HepG2 (cell line): ENCODE data around the gene RHOT2. TPM values are rescaled to one million over a fixed set of nuclear protein-coding genes. Genes with fewer than 3 reads are reported as not detected.
A peak's percentile ranks its signal among the peaks of the same experiment; 100 is the strongest.

Experiments
- ARNT ChIP-seq: fragments of 450-650 bp; IDR thresholded peaks from 2 replicates; pipeline ENCODE4 v1.6.1; 2017
- ERF ChIP-seq: IDR thresholded peaks from 2 replicates; pipeline ENCODE4 v1.6.1; 2018; ENCODE audit warnings: missing biosample characterization, missing genetic modification reagents
- HNRNPH1 ChIP-seq: fragments of 200-400 bp; formaldehyde crosslinking; optimal IDR thresholded peaks from 2 replicates; pipeline ENCODE3; 2017; ENCODE audit warnings: mild to moderate bottlenecking, low read depth, low read length
- HOXA3 ChIP-seq: sonication (generic); formaldehyde crosslinking; IDR thresholded peaks from 2 replicates; pipeline ENCODE4 v1.5.0; 2020; ENCODE audit warnings: missing genetic modification reagents
- JDP2 ChIP-seq: sonication (generic); formaldehyde crosslinking; IDR thresholded peaks from 2 replicates; pipeline ENCODE4 v1.8.1; 2022; ENCODE audit warnings: missing genetic modification reagents, borderline replicate concordance
- KLF13 ChIP-seq: sonication (generic); formaldehyde crosslinking; IDR thresholded peaks from 2 replicates; pipeline ENCODE4 v1.4.0; 2020; ENCODE audit warnings: mild to moderate bottlenecking, missing genetic modification reagents
- MXI1 ChIP-seq: IDR thresholded peaks from 3 replicates; pipeline ENCODE4 v1.6.1; 2012; ENCODE audit warnings: low read depth, low read length, inconsistent platforms, borderline replicate concordance
- NBN ChIP-seq: fragments of 450-650 bp; conservative IDR thresholded peaks from 2 replicates; pipeline ENCODE4 v1.6.1; 2017
- NCOR1 ChIP-seq: fragments of 200-600 bp; sonication (generic); IDR thresholded peaks from 2 replicates; pipeline ENCODE4 v1.7.0; 2017; ENCODE audit warnings: antibody characterized with exemption, low read length, borderline replicate concordance
- NR1H2 ChIP-seq: sonication (generic); formaldehyde crosslinking; IDR thresholded peaks from 2 replicates; pipeline ENCODE4 v1.8.1; 2022; ENCODE audit warnings: low read depth, missing genetic modification reagents, borderline replicate concordance
- PBX3 ChIP-seq: sonication (generic); formaldehyde crosslinking; IDR thresholded peaks from 2 replicates; pipeline ENCODE4 v1.8.1; 2023; ENCODE audit warnings: missing genetic modification reagents, inconsistent platforms, borderline replicate concordance
- RAD51 ChIP-seq: fragments of 450-650 bp; IDR thresholded peaks from 2 replicates; pipeline ENCODE4 v1.6.1; 2016; ENCODE audit warnings: borderline replicate concordance
- SETDB1 ChIP-seq: sonication (generic); formaldehyde crosslinking; IDR thresholded peaks from 2 replicates; pipeline ENCODE4 v1.5.1; 2020; ENCODE audit warnings: missing genetic modification reagents, mild to moderate bottlenecking, borderline replicate concordance
- SMARCC2 ChIP-seq: fragments of 450-650 bp; IDR thresholded peaks from 2 replicates; pipeline ENCODE4 v1.6.1; 2017; ENCODE audit warnings: antibody characterized with exemption, mild to moderate bottlenecking
- SP5 ChIP-seq: IDR thresholded peaks from 2 replicates; pipeline ENCODE4 v1.6.1; 2016; ENCODE audit warnings: low read depth, borderline replicate concordance
- SRF ChIP-seq: IDR thresholded peaks from 2 replicates; pipeline ENCODE4 v1.6.1; 2011; ENCODE audit warnings: mild to moderate bottlenecking, low read depth, low read length, moderate library complexity
- TBL1XR1 ChIP-seq: fragments of 150-350 bp; IDR thresholded peaks from 2 replicates; pipeline ENCODE4 v1.6.1; 2014; ENCODE audit warnings: borderline replicate concordance, low read length; ENCODE audit not compliant: partially characterized antibody
- TP53 ChIP-seq: sonication (generic); formaldehyde crosslinking; conservative IDR thresholded peaks from 2 replicates; pipeline ENCODE4 v1.4.0; 2020; ENCODE audit warnings: missing genetic modification reagents
- YEATS4 ChIP-seq: sonication (generic); formaldehyde crosslinking; IDR thresholded peaks from 2 replicates; pipeline ENCODE4 v1.4.0; 2020; ENCODE audit warnings: missing genetic modification reagents, borderline replicate concordance
- ZFY ChIP-seq: sonication (generic); formaldehyde crosslinking; IDR thresholded peaks from 2 replicates; pipeline ENCODE4 v1.4.0; 2020; ENCODE audit warnings: missing genetic modification reagents
- ZNF367 ChIP-seq: sonication (generic); formaldehyde crosslinking; IDR thresholded peaks from 2 replicates; pipeline ENCODE4 v1.4.0; 2020; ENCODE audit warnings: missing genetic modification reagents, borderline replicate concordance
- ZNF510 ChIP-seq: sonication (generic); formaldehyde crosslinking; IDR thresholded peaks from 2 replicates; pipeline ENCODE4 v1.4.0; 2020; ENCODE audit warnings: low read depth, mild to moderate bottlenecking, missing genetic modification reagents
- ZNF674 ChIP-seq: sonication (generic); formaldehyde crosslinking; IDR thresholded peaks from 2 replicates; pipeline ENCODE4 v1.5.0; 2020; ENCODE audit warnings: low read depth, mild to moderate bottlenecking, missing genetic modification reagents
- ZNF75D ChIP-seq: sonication (generic); formaldehyde crosslinking; IDR thresholded peaks from 2 replicates; pipeline ENCODE4 v1.8.1; 2023; ENCODE audit warnings: missing genetic modification reagents, mild to moderate bottlenecking, borderline replicate concordance
- ZNF776 ChIP-seq: sonication (generic); formaldehyde crosslinking; IDR thresholded peaks from 2 replicates; pipeline ENCODE4 v1.4.0; 2020; ENCODE audit warnings: mild to moderate bottlenecking, missing genetic modification reagents
- ZNF782 ChIP-seq: sonication (generic); formaldehyde crosslinking; IDR thresholded peaks from 2 replicates; pipeline ENCODE4 v1.4.0; 2020; ENCODE audit warnings: missing genetic modification reagents, mild to moderate bottlenecking, borderline replicate concordance
- polyA plus RNA-seq, 8 experiments: library from polyadenylated mRNA; depleted of rRNA in 3 of 8; stranded (reverse) in 7 of 8; unstranded in 1 of 8; fragments of >200 nt; fragmentation: Illumina TruSeq in 4 of 8; extraction: Trizol in 4 of 8; gene quantifications; 2 replicates each; pipeline versions ENCODE4 v1.2.1 to v1.2.3, GENCODE V29; 2011 to 2016; ENCODE audit warnings: low read depth in 4 of 8, missing spikeins in 1 of 8, mixed read lengths in 1 of 8; ENCODE audit not compliant: insufficient read depth in 1 of 8
- total RNA-seq, 5 experiments: library from RNA; depleted of rRNA; stranded (reverse); fragments of >200 nt; fragmentation: Illumina TruSeq; extraction: Trizol; gene quantifications; 2 replicates each; pipeline ENCODE4 v1.2.3, GENCODE V29; 2016; ENCODE audit warnings: low read depth in 1 of 5
- TF ChIP-seq, protein P1 (sequence below): sonication (generic); formaldehyde crosslinking; IDR thresholded peaks from 2 replicates; pipeline ENCODE4 v1.5.0; 2020; ENCODE audit warnings: mild to moderate bottlenecking, missing genetic modification reagents
- TF ChIP-seq, protein P2 (sequence below): sonication (generic); formaldehyde crosslinking; IDR thresholded peaks from 2 replicates; pipeline ENCODE4 v1.5.0; 2020; ENCODE audit warnings: missing genetic modification reagents, mild to moderate bottlenecking, borderline replicate concordance

Gene RHOT2
- total and polyA plus RNA-seq, 2 of the 13 experiments (the other 11 are each of a cell fraction or from before 2014, with no cell fraction given), result 63.6 to 76.9 TPM

- TF ChIP-seq ZNF674 (CRISPR knock-in tag) (no peak), ZNF75D (peak; percentile 80; the same call in 1 of the 2 replicates), ZNF510 (CRISPR knock-in tag) (0 out of 2 replicates have a peak, but pooled peaks have one; percentile 40), SETDB1 (CRISPR knock-in tag) (no peak), TP53 (CRISPR knock-in tag) (0 out of 2 replicates have a peak, but pooled peaks have one; percentile 59), TBL1XR1 (no peak), NR1H2 (CRISPR knock-in tag) (no peak), KLF13 (CRISPR knock-in tag) (no peak), ZNF782 (no peak), ERF (CRISPR knock-in tag) (peak; percentile 57; the same call in 1 of the 2 replicates), ARNT (no peak), NBN (no peak), ZFY (peak; percentile 93), PBX3 (CRISPR knock-in tag) (no peak), ZNF776 (peak; percentile 87), YEATS4 (CRISPR knock-in tag) (peak; percentile 95), HOXA3 (CRISPR knock-in tag) (peak; percentile 82), SMARCC2 (no peak), JDP2 (CRISPR knock-in tag) (no peak), SP5 (no peak), MXI1 (peak; percentile 96), NCOR1 (peak; percentile 68), ZNF367 (CRISPR knock-in tag) (no peak), RAD51 (no peak), HNRNPH1 (no peak), SRF (no peak)
- TF ChIP-seq, protein P1, sequence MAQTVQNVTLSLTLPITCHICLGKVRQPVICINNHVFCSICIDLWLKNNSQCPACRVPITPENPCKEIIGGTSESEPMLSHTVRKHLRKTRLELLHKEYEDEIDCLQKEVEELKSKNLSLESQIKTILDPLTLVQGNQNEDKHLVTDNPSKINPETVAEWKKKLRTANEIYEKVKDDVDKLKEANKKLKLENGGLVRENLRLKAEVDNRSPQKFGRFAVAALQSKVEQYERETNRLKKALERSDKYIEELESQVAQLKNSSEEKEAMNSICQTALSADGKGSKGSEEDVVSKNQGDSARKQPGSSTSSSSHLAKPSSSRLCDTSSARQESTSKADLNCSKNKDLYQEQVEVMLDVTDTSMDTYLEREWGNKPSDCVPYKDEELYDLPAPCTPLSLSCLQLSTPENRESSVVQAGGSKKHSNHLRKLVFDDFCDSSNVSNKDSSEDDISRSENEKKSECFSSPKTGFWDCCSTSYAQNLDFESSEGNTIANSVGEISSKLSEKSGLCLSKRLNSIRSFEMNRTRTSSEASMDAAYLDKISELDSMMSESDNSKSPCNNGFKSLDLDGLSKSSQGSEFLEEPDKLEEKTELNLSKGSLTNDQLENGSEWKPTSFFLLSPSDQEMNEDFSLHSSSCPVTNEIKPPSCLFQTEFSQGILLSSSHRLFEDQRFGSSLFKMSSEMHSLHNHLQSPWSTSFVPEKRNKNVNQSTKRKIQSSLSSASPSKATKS (CRISPR knock-in tag), result no peak
- TF ChIP-seq, protein P2, sequence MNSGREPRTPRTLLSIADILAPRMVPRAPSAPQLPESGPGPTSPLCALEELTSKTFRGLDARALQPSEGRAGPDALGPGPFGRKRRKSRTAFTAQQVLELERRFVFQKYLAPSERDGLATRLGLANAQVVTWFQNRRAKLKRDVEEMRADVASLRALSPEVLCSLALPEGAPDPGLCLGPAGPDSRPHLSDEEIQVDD (CRISPR knock-in tag), result peak; percentile 79; the same call in 1 of the 2 replicates
Measured at GRCh38 chr16:636206-637080, 31.5 kb upstream of the RHOT2 start, which contains the start of gene METTL26 (continued).
